IPS-18a (cell line): ENCODE data around the gene ADAT3.

ENCODE experiments used
- H3K27ac ChIP-seq: one replicate; pipeline ENCODE4 v1.5.1; 2013; ENCODE audit warnings: low read length
- H3K27me3 ChIP-seq: one replicate; pipeline ENCODE4 v1.6.1; 2013; ENCODE audit warnings: mild to moderate bottlenecking, low read length; ENCODE audit not compliant: control insufficient read depth, insufficient read depth
- H3K36me3 ChIP-seq: one replicate; pipeline ENCODE4 v1.6.1; 2013; ENCODE audit warnings: low read depth, low read length; ENCODE audit not compliant: control insufficient read depth
- H3K4me1 ChIP-seq: one replicate; pipeline ENCODE4 v1.6.1; 2013; ENCODE audit warnings: low read depth, low read length; ENCODE audit not compliant: control insufficient read depth
- H3K4me3 ChIP-seq: one replicate; pipeline ENCODE4 v1.5.1; 2013; ENCODE audit warnings: low read length
- H3K9ac ChIP-seq: one replicate; pipeline ENCODE4 v1.6.1; 2013; ENCODE audit warnings: mild to moderate bottlenecking, low read length, moderate library complexity
- H3K9me3 ChIP-seq: one replicate; pipeline ENCODE4 v1.6.1; 2013; ENCODE audit warnings: low read depth, low read length; ENCODE audit not compliant: control insufficient read depth

ADAT3 gene

GRCh38 chr19:1949304-1950101 lies 44.3 kb downstream of the ADAT3 start:
- no peak overlapping the region for H3K4me3 ChIP-seq
- H3K27ac ChIP-seq = no peak overlapping the region
- H3K27me3 ChIP-seq = no peaks in the 10 kb centered on the region
- no peaks in the 10 kb centered on the region for H3K4me1 ChIP-seq
- H3K9ac ChIP-seq = no peak overlapping the region
- no peaks in the 10 kb centered on the region for H3K9me3 ChIP-seq
- H3K36me3 ChIP-seq = no peaks in the 10 kb centered on the region

- H3K9me3 ChIP-seq = no peaks in the 10 kb centered on the region
- no peak overlapping the region for H3K27ac ChIP-seq
- H3K4me1 ChIP-seq = no peaks in the 10 kb centered on the region
- H3K9ac ChIP-seq = no peak overlapping the region
- no peaks in the 10 kb centered on the region for H3K27me3 ChIP-seq
- H3K36me3 ChIP-seq = no peaks in the 10 kb centered on the region
- no peak overlapping the region for H3K4me3 ChIP-seq
Observed at GRCh38 chr19:1950640-1951039, 45.4 kb downstream of the ADAT3 start.

GRCh38 chr19:1952635-1953034 lies 47.4 kb downstream of the ADAT3 start:
- no peak overlapping the region for H3K9ac ChIP-seq
- no peak overlapping the region for H3K27ac ChIP-seq
- no peaks in the 10 kb centered on the region for H3K36me3 ChIP-seq
- no peaks in the 10 kb centered on the region for H3K9me3 ChIP-seq
- no peak overlapping the region for H3K4me3 ChIP-seq
- H3K4me1 ChIP-seq = no peaks in the 10 kb centered on the region
- H3K27me3 ChIP-seq = no peaks in the 10 kb centered on the region

- no peaks in the 10 kb centered on the region for H3K9me3 ChIP-seq
- H3K4me3 ChIP-seq = no peak overlapping the region
- no peak overlapping the region for H3K9ac ChIP-seq
- no peak overlapping the region for H3K27ac ChIP-seq
- H3K36me3 ChIP-seq = no peaks in the 10 kb centered on the region
- H3K27me3 ChIP-seq = no peaks in the 10 kb centered on the region
- H3K4me1 ChIP-seq = no peaks in the 10 kb centered on the region
Observed at GRCh38 chr19:1953037-1953436, 47.8 kb downstream of the ADAT3 start.

- H3K4me3 ChIP-seq = no peak overlapping the region
Observed at GRCh38 chr19:1953441-1954094, 48.4 kb downstream of the ADAT3 start.

GRCh38 chr19:1954532-1954933 lies 49.3 kb downstream of the ADAT3 start:
- no peaks in the 10 kb centered on the region for H3K27me3 ChIP-seq
- H3K27ac ChIP-seq = no peak overlapping the region
- no peak overlapping the region for H3K9ac ChIP-seq
- H3K4me1 ChIP-seq = no peaks in the 10 kb centered on the region
- H3K9me3 ChIP-seq = no peaks in the 10 kb centered on the region
- no peaks in the 10 kb centered on the region for H3K36me3 ChIP-seq
- H3K4me3 ChIP-seq = no peak overlapping the region

More at GRCh38 chr19:1953441-1954094, 48.4 kb downstream of the ADAT3 start:
- no peaks in the 10 kb centered on the region for H3K36me3 ChIP-seq
- H3K27me3 ChIP-seq = no peaks in the 10 kb centered on the region
- no peak overlapping the region for H3K27ac ChIP-seq
- no peaks in the 10 kb centered on the region for H3K4me1 ChIP-seq
- H3K9ac ChIP-seq = no peak overlapping the region
- no peaks in the 10 kb centered on the region for H3K9me3 ChIP-seq

- Histone ChIP-seq H3K9me3 (no peaks in the 10 kb centered on the region), H3K4me3 (no peak overlapping the region), H3K36me3 (no peaks in the 10 kb centered on the region), H3K27me3 (no peaks in the 10 kb centered on the region), H3K27ac (no peak overlapping the region), H3K4me1 (no peaks in the 10 kb centered on the region), H3K9ac (no peak overlapping the region)
Observed at GRCh38 chr19:1955171-1956121, 50.2 kb downstream of the ADAT3 start.

GRCh38 chr19:1956122-1956494 lies 50.9 kb downstream of the ADAT3 start:
- Histone ChIP-seq H3K27ac (no peak overlapping the region), H3K9me3 (no peaks in the 10 kb centered on the region), H3K9ac (no peak overlapping the region), H3K27me3 (no peaks in the 10 kb centered on the region), H3K36me3 (no peaks in the 10 kb centered on the region), H3K4me1 (no peaks in the 10 kb centered on the region), H3K4me3 (no peak overlapping the region)

- Histone ChIP-seq H3K27me3 (no peaks in the 10 kb centered on the region), H3K4me3 (no peak overlapping the region), H3K36me3 (no peaks in the 10 kb centered on the region), H3K4me1 (no peaks in the 10 kb centered on the region), H3K9ac (no peak overlapping the region), H3K27ac (no peak overlapping the region), H3K9me3 (no peaks in the 10 kb centered on the region)
Observed at GRCh38 chr19:1956868-1957492, 51.8 kb downstream of the ADAT3 start.

- H3K4me1 ChIP-seq = no peaks in the 10 kb centered on the region
- no peaks in the 10 kb centered on the region for H3K9me3 ChIP-seq
- H3K36me3 ChIP-seq = no peaks in the 10 kb centered on the region
- H3K27ac ChIP-seq = no peak overlapping the region
- no peak overlapping the region for H3K4me3 ChIP-seq
- H3K9ac ChIP-seq = no peak overlapping the region
- H3K27me3 ChIP-seq = no peaks in the 10 kb centered on the region
Observed at GRCh38 chr19:1957562-1958248, 52.5 kb downstream of the ADAT3 start.
